ENCODE results near the gene F2RL2.

The F2RL2 gene

DNA sequence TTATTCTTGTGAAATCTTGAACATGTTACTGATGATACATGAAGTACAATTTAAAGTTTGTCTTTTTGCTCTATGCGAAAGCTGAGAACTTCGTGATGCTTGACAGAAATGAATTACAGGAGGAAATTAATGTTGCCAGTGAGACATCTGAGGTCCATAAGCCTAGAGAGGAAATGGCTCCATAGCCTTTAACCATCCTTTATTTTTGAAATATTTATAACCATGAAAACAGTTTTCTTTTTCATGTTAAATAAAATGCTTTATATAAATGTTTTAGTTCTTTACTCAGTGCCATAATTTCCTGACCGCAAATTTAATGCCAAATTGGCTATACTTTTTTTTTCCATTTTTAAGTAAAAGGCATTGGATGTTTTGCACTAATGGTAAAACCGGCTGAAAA is 29.1 kb downstream of the F2RL2 start:
- Histone ChIP-seq H3K4me1 (ENCODE audit: control insufficient read depth, insufficient read depth, low read length) (no peaks in the 10 kb centered on the region), H3K9ac (ENCODE audit: low read length) (no peak overlapping the region), H3K27ac (ENCODE audit: low read depth, low read length) (no peak overlapping the region), H3K4me3 (ENCODE audit: low read length) (no peak overlapping the region), H3K27me3 (ENCODE audit: control insufficient read depth, insufficient read depth, low read length) (no peaks in the 10 kb centered on the region), H3K36me3 (ENCODE audit: control insufficient read depth, insufficient read depth, low read length) (no peaks in the 10 kb centered on the region)

DNA sequence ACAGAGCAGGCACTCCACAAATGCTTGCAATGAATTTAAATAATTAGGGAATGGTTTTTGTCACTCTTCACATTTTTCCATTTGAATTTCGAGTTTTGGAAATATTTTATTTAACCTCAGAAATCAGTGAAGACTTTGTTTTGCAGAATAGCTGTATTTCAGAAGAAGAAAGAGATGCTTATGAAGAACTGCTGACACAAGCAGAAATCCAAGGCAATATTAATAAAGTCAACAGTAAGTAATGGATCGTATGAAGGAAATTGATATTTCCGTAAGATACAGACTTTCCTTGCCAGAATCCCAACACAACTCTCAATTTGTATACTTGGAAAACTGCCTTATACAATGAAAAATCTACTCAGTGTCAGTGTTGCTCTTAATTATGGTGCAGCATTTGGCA is 30.5 kb downstream of the F2RL2 start:
- no peaks in the 10 kb centered on the region for H3K4me1 ChIP-seq (ENCODE audit: control insufficient read depth, insufficient read depth, low read length)
- H3K27ac ChIP-seq (ENCODE audit: low read depth, low read length) = no peak overlapping the region
- H3K4me3 ChIP-seq (ENCODE audit: low read length) = no peak overlapping the region
- H3K36me3 ChIP-seq (ENCODE audit: control insufficient read depth, insufficient read depth, low read length) = no peaks in the 10 kb centered on the region
- H3K9ac ChIP-seq (ENCODE audit: low read length) = no peak overlapping the region
- H3K27me3 ChIP-seq (ENCODE audit: control insufficient read depth, insufficient read depth, low read length) = no peaks in the 10 kb centered on the region

- no peak overlapping the region for H3K27ac ChIP-seq (ENCODE audit: low read depth, low read length)
- H3K27me3 ChIP-seq (ENCODE audit: control insufficient read depth, insufficient read depth, low read length) = no peaks in the 10 kb centered on the region
- H3K4me3 ChIP-seq (ENCODE audit: low read length) = no peak overlapping the region
- H3K4me1 ChIP-seq (ENCODE audit: control insufficient read depth, insufficient read depth, low read length) = no peaks in the 10 kb centered on the region
- no peaks in the 10 kb centered on the region for H3K36me3 ChIP-seq (ENCODE audit: control insufficient read depth, insufficient read depth, low read length)
- H3K9ac ChIP-seq (ENCODE audit: low read length) = no peak overlapping the region
Observed at GRCh38 chr5:76591366-76591765, 31.8 kb downstream of the F2RL2 start.

DNA sequence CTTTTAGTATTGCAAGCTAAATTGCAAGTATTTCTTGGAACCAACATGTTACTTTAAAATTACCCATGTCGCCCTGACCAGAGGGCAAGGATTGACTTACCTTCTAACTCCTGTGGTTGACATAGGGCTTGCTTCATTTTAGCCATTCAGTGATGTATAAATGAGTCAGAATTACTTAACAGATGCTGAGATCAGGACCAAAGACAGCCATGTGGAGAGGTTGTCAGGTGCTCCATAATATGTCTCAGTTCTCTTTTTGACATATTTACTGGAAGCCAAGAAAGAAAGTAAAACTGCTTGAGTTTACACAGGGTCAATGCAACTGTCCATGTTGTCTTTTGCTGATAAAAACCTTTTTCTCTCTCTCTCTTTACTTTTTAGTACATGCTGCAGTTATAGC is 33.2 kb downstream of the F2RL2 start:
- Histone ChIP-seq H3K27me3 (ENCODE audit: control insufficient read depth, insufficient read depth, low read length) (no peaks in the 10 kb centered on the region), H3K4me1 (ENCODE audit: control insufficient read depth, insufficient read depth, low read length) (no peaks in the 10 kb centered on the region), H3K36me3 (ENCODE audit: control insufficient read depth, insufficient read depth, low read length) (no peaks in the 10 kb centered on the region), H3K9ac (ENCODE audit: low read length) (no peak overlapping the region), H3K27ac (ENCODE audit: low read depth, low read length) (no peak overlapping the region), H3K4me3 (ENCODE audit: low read length) (no peak overlapping the region)

DNA sequence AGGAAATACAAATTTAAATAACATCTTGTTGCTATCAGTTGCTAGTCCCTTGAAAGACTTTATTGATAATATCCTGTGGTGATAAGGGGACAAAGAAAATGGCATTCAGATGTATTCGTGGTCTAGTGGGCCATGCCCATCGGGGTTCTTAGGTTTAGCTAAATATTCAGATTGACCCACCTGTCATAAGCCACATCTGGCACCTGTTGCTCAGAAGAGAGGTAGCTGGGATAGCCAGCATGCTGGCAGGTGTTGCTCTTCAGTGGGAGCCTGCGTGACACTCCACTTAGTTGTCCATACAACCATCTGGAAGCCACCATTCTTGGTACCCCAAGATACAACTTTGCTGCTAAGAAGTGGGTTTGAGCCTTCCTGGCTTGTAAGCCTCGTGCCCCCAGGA is 36.7 kb downstream of the F2RL2 start:
- no peak overlapping the region for H3K9ac ChIP-seq (ENCODE audit: low read length)
- no peak overlapping the region for H3K4me3 ChIP-seq (ENCODE audit: low read length)
- H3K36me3 ChIP-seq (ENCODE audit: control insufficient read depth, insufficient read depth, low read length) = no peaks in the 10 kb centered on the region
- no peak overlapping the region for H3K27ac ChIP-seq (ENCODE audit: low read depth, low read length)
- H3K4me1 ChIP-seq (ENCODE audit: control insufficient read depth, insufficient read depth, low read length) = no peaks in the 10 kb centered on the region
- no peaks in the 10 kb centered on the region for H3K27me3 ChIP-seq (ENCODE audit: control insufficient read depth, insufficient read depth, low read length)

- Histone ChIP-seq H3K36me3 (ENCODE audit: control insufficient read depth, insufficient read depth, low read length) (no peaks in the 10 kb centered on the region), H3K4me3 (ENCODE audit: low read length) (no peak overlapping the region), H3K27me3 (ENCODE audit: control insufficient read depth, insufficient read depth, low read length) (no peaks in the 10 kb centered on the region), H3K27ac (ENCODE audit: low read depth, low read length) (no peak overlapping the region), H3K9ac (ENCODE audit: low read length) (no peak overlapping the region), H3K4me1 (ENCODE audit: control insufficient read depth, insufficient read depth, low read length) (no peaks in the 10 kb centered on the region)
Observed at GRCh38 chr5:76585783-76586217, 37.4 kb downstream of the F2RL2 start.

GRCh38 chr5:76583163-76584047 is 39.8 kb downstream of the F2RL2 start:
- no peaks in the 10 kb centered on the region for H3K36me3 ChIP-seq (ENCODE audit: control insufficient read depth, insufficient read depth, low read length)

GRCh38 chr5:76582230-76583162 is 40.7 kb downstream of the F2RL2 start:
- no peak overlapping the region for H3K27ac ChIP-seq (ENCODE audit: low read depth, low read length)
- no peaks in the 10 kb centered on the region for H3K36me3 ChIP-seq (ENCODE audit: control insufficient read depth, insufficient read depth, low read length)
- no peak overlapping the region for H3K4me3 ChIP-seq (ENCODE audit: low read length)

More at GRCh38 chr5:76583163-76584047, 39.8 kb downstream of the F2RL2 start:
- Histone ChIP-seq H3K27me3 (ENCODE audit: control insufficient read depth, insufficient read depth, low read length) (no peaks in the 10 kb centered on the region), H3K4me1 (ENCODE audit: control insufficient read depth, insufficient read depth, low read length) (no peaks in the 10 kb centered on the region), H3K27ac (ENCODE audit: low read depth, low read length) (no peak overlapping the region), H3K4me3 (ENCODE audit: low read length) (no peak overlapping the region), H3K9ac (ENCODE audit: low read length) (no peak overlapping the region)

DNA sequence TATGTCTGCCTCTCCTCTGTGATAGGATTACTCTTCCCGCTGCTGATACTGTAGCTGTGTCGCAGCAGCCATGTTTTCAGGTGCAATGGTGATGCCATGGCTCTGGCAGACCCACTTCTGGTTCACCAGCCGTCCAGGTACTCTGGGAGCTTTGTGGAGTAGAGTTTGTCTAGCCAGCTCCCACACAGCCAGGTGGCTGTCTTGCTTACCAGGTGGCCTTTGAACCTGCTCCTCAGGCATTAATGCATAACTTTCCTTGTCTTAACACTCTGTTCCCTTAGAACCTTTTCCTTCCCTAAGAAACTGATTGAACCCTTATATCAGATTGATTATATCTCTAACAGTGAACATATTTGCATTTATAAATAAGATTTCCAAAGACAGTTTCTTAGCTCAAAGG is 42.2 kb downstream of the F2RL2 start:
- Histone ChIP-seq H3K27ac (ENCODE audit: low read depth, low read length) (no peak overlapping the region), H3K4me1 (ENCODE audit: control insufficient read depth, insufficient read depth, low read length) (no peaks in the 10 kb centered on the region), H3K27me3 (ENCODE audit: control insufficient read depth, insufficient read depth, low read length) (no peaks in the 10 kb centered on the region), H3K36me3 (ENCODE audit: control insufficient read depth, insufficient read depth, low read length) (no peaks in the 10 kb centered on the region), H3K4me3 (ENCODE audit: low read length) (no peak overlapping the region), H3K9ac (ENCODE audit: low read length) (no peak overlapping the region)

More at GRCh38 chr5:76582230-76583162, 40.7 kb downstream of the F2RL2 start:
- H3K4me1 ChIP-seq (ENCODE audit: control insufficient read depth, insufficient read depth, low read length) = no peaks in the 10 kb centered on the region
- no peaks in the 10 kb centered on the region for H3K27me3 ChIP-seq (ENCODE audit: control insufficient read depth, insufficient read depth, low read length)
- H3K9ac ChIP-seq (ENCODE audit: low read length) = no peak overlapping the region

GRCh38 chr5:76579166-76579937 is 43.9 kb downstream of the F2RL2 start:
- no peaks in the 10 kb centered on the region for H3K4me1 ChIP-seq (ENCODE audit: control insufficient read depth, insufficient read depth, low read length)
- no peak overlapping the region for H3K4me3 ChIP-seq (ENCODE audit: low read length)
- no peak overlapping the region for H3K27ac ChIP-seq (ENCODE audit: low read depth, low read length)
- no peaks in the 10 kb centered on the region for H3K27me3 ChIP-seq (ENCODE audit: control insufficient read depth, insufficient read depth, low read length)
- no peak overlapping the region for H3K9ac ChIP-seq (ENCODE audit: low read length)
- H3K36me3 ChIP-seq (ENCODE audit: control insufficient read depth, insufficient read depth, low read length) = no peaks in the 10 kb centered on the region

- no peak overlapping the region for H3K4me3 ChIP-seq (ENCODE audit: low read length)
- no peaks in the 10 kb centered on the region for H3K4me1 ChIP-seq (ENCODE audit: control insufficient read depth, insufficient read depth, low read length)
- H3K9ac ChIP-seq (ENCODE audit: low read length) = no peak overlapping the region
- no peaks in the 10 kb centered on the region for H3K36me3 ChIP-seq (ENCODE audit: control insufficient read depth, insufficient read depth, low read length)
- H3K27ac ChIP-seq (ENCODE audit: low read depth, low read length) = no peak overlapping the region
- H3K27me3 ChIP-seq (ENCODE audit: control insufficient read depth, insufficient read depth, low read length) = no peaks in the 10 kb centered on the region
Observed at GRCh38 chr5:76576996-76577395, 46.2 kb downstream of the F2RL2 start.

DNA sequence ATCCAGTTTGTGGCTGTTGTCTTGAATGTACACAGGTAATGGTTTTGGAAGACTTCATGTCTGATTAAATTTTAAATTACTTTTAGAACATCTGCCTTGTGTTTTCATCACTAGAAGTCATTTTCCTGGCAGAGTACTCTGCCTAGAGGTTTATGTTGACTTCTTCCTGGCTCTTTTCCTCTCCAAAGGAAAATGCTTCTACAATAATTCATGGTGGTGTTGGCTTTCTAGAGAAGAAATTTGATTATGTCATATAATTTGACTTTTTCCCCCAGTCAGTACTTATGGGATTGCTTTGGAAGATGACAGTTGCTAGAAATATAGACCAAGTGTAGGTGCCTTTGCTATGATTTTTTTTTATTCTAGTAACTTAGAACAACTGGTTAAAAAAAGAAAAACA is 46.8 kb downstream of the F2RL2 start:
- no peak overlapping the region for H3K4me3 ChIP-seq (ENCODE audit: low read length)
- no peak overlapping the region for H3K9ac ChIP-seq (ENCODE audit: low read length)
- no peak overlapping the region for H3K27ac ChIP-seq (ENCODE audit: low read depth, low read length)
- H3K27me3 ChIP-seq (ENCODE audit: control insufficient read depth, insufficient read depth, low read length) = no peaks in the 10 kb centered on the region
- no peaks in the 10 kb centered on the region for H3K36me3 ChIP-seq (ENCODE audit: control insufficient read depth, insufficient read depth, low read length)
- H3K4me1 ChIP-seq (ENCODE audit: control insufficient read depth, insufficient read depth, low read length) = no peaks in the 10 kb centered on the region

Measured in rectal smooth muscle tissue (tissue), 1 donor.